Muscle of arm (tissue), 12 donors: ENCODE data around the gene ATP6V0B. TPM values are rescaled to one million over a fixed set of nuclear protein-coding genes. Genes with fewer than 3 reads are reported as not detected.

Source experiments
- DNase-seq: peaks from one replicate; pipeline ENCODE4 v3.0.0-alpha.2; 2013
- polyA plus RNA-seq, 12 donors: library from polyadenylated mRNA; unstranded; fragments of 120-200 nt; gene quantifications; one replicate each; pipeline ENCODE4 v1.2.1, GENCODE V29; 2013; ENCODE audit not compliant: insufficient read length in 12 of 12

Gene ATP6V0B
- polyA plus RNA-seq, 12 donors = 33.9 to 111 (median 42.6) TPM; not detected in 1

DNA sequence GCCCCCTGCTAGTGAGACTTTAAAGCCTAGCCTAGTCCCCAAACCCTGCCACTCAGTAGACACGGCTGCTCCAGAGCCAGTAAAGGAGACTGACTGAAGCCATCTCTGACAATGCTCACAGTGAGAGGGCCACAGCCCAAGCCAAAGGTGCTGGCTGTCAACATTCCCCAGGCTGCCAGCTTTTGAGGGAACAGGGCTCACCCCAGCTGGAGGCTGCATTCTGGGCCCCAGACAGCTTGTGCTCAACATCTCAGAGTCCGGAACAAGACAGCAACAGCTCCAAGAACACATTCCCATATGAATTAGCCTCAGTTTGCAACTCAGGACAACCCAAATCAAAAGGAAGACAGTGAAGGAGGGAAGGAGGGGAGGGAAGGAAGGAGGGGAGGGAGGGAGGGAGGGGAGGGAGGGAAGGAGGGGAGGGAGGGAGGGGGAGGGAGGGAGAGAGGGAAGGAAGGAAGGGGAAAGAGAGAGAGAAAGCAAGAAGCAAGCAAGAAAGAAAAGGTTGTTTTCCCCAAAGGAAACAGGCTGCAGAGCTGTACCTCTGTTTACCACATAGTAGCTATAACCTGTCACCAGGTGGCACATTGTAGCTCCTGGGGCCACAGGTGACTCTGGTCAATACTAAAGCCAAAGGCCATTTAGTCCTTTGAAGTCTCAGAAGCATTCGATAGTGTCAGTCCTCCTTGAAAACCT lies 35.7 kb upstream of the ATP6V0B start:
- no peak for DNase-seq

DNA sequence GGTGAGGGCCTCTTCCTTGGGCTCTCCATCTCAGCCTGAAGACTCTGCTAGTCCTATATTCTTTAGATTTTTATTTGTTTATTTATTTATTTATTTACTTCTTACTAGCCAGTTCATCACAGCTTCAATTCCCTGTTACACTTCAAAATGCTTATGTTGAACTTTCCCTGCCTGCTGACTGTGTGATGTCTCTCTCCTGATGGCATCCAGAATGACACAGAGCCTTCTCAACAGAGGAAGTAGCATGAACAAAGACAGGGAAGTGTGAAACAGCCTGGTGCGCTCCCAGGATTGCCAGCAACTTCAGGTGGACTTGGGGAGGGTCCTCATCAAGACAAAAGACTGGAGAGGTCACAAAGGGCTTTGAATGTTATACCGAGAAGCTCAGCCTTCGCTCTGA lies 32.3 kb upstream of the ATP6V0B start:
- no peak for DNase-seq

DNA sequence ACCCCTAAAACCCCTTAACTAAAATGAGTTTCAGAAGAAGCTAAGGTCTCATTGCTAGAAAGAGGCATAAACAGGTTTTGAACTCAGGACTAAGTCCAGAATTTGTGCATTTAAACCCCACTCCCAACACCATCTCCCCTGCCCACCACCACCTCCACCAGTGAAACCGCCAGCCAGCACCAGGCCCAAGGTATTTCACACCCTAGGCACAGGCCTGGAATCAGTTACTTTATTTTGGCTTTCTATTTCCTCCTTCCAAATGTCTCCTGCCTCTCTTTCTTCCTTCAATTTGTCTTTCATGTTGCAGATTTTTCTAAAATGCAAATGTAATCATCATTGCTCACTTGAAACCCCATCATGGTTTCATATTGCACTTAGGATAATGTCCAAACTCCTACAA lies 29.9 kb upstream of the ATP6V0B start:
- DNase-seq = no peak

DNA sequence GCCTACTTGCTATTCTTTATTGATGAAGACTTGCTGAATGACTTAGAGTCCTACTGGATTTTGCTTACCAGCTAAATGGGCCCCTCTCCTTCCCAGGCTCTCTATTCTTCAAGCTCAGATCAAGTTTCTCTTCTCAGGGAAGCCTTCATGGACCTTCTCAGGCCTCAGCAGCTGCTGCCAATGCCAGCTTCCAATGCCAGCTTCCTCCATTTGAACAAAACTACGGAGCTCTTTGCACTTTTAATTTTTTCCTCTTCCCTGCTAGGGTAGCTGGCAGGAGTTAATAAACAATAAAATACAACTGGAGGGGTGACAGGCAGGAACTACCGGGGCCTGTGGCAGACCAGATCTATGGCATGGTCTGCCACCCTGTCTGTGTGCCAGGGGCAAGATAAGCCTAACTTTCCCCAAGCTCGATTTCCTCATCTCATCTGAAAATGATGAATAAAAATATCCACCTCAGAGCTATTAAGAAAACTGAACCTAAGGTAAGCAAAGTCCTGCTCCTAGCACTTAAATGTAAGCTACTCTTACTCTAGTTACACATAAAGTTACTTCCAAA lies 29.0 kb upstream of the ATP6V0B start:
- DNase-seq = no peak

DNA sequence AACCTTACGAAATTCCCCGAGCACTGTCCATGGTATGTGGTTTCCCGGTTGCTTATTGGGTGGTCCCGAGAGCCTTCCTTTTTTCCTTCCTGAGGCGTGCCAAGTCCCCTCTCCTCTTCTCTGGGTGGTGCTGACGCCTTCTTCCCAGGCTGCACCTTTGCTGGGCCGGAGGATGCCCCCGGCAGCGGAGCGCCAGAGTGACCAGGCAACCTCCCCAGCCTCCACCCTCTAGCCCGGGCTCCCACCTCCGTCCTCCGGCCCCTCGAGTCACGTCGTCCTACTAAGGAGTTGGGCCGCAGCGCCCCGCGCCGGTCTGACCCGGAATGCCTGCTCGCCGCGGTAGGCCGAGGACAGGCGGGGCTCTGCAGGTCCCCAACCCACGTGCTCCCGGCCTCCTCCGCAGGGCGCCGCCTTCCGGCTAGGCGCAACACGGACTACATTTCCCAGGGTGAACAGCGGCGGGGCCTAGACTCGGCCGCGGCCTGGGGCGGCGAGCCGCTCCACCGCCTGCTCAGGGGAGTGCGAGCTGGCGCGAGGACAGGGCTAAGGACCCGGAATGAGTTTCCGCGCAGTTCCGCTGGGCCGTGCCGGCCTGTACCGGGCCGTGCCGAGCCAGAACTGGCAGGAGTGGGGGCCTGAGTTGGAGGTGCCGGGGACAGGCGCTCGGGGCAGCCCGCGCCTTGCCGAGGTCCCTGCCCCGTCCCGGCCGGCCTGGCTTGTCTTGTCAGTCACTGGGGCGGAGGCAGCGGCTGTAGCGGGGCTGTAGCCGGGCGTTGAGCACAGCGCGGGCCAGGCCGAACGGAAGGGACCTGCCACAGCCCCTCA lies 28.3 kb upstream of the ATP6V0B start, which contains the start of gene IPO13:
Gene IPO13, plus strand, starts transcription at position 715 of the 825 bp plus-strand sequence. CDS start 651 bp downstream, outside the sequence.
- peak; percentile 96 for DNase-seq

DNA sequence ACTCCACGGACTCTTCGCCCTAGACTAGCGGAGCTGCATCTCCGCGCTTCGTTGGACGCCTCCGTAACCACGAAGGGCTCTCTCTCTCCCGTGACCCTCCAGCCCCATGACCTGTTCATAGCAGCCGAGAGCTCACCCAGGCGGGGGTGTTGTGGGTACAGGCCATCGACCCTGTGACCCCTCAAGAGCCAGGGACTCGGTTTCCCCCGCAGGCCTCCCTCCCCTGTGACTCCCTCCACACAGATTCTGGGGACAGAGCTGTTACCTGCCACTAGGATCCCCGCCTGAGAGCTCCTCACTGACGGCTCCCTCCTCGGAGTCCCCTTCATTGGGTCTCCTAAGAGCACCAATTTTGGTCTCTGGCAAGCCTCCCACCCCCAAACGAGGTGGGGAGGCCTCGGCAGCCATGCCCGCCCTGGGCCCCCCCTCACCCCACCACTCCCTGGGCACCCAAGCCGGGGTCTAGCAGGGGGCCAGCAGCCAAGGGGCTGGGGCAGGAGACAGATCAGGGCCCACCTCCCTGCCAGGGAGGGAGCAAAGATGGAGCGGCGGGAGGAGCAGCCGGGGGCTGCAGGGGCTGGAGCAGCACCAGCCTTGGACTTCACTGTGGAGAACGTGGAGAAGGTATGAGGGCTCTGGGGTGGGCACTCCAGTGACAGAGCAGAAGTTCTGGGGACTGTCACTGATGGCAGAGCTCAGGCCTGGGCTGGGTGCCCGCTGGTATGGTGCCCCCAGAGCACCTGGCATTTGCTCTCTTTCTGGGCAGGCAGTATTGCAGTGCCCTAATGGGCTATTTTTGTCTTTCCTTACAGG lies 27.5 kb upstream of the ATP6V0B start:
- no peak for DNase-seq

DNA sequence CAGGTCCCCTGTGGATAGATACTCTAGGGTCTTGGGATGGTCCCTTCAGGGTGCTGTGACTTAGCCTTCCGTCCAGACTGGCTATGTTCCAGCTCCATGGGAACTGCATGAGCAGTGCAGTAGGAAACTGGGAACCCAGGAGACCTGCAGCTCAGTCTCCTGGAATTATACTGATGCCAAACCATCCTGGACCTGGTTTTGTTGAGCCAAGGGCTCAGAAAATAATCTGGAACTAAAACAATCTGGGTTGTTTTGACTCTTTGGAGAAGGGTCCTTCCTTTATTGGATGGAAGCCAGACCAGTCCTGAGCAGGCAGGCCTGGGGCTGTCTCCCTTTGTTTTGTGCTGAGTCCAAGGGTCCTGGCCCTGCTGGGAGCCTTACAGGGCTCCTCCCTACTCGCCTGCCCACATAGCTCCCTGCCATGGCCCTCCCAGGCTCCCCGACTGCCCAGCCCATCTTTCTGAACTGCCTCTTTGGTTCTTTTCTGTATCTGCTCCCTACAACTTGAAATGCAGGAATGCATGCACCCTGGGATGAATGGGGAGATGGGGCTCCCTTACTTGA lies 26.8 kb upstream of the ATP6V0B start:
- no peak for DNase-seq

DNA sequence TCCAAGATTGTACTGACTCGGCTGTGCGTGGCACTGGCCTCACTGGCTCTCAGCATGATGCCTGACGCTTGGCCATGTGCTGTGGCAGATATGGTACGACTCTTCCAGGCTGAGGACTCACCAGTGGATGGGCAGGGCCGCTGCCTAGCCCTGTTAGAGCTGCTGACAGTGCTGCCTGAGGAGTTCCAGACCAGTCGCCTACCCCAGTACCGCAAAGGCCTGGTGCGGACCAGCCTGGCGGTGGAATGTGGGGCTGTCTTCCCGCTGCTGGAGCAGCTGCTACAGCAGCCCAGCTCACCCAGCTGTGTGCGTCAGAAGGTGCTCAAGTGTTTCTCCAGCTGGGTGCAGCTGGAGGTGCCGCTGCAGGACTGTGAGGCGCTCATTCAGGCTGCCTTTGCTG lies 25.1 kb upstream of the ATP6V0B start:
- no peak for DNase-seq

DNA sequence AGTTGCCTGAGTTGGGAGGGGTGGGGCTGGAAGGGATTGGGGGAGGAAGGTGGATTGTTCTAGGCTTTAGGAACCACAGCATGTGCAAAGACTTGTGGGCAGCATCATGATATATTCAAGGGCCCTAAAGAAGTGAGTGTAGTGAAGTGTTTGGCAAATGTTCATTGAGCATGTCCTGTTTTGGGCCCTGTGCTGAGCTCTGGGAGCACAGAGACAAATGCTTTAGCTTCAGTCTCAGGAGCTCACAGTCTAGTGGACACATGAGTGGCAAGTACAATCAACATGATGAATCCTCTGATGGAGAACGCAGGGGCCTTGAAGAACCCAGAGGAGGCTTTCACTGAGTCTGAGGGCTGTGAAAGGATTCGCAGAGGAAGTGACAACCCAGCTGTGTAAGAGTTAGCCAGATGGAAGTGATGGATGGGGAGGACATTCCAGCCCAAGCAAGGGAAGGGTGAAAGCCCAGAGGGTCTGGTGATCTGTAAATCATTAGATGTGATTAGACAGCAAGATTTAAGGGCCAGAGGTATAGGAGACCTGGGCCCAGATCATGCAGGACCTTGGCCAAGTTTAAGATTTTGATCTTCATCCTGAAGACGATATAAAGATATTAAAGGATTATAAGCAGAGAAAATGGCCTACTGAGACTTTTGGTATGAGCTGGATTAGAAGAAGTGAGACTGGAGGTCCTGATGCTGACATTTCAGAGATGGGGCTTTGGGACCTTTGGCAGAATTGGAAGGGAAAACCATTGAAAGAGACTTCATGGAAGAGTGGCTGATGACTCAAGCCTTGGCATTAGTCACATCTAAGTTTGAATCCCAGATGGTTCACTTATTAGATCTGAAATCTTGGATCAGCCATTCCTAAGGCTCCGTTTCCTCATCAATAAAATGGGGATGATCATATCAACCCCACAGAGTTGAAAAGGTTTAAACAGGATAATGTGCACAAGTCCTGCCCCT lies 23.5 kb upstream of the ATP6V0B start:
- no peak for DNase-seq

DNA sequence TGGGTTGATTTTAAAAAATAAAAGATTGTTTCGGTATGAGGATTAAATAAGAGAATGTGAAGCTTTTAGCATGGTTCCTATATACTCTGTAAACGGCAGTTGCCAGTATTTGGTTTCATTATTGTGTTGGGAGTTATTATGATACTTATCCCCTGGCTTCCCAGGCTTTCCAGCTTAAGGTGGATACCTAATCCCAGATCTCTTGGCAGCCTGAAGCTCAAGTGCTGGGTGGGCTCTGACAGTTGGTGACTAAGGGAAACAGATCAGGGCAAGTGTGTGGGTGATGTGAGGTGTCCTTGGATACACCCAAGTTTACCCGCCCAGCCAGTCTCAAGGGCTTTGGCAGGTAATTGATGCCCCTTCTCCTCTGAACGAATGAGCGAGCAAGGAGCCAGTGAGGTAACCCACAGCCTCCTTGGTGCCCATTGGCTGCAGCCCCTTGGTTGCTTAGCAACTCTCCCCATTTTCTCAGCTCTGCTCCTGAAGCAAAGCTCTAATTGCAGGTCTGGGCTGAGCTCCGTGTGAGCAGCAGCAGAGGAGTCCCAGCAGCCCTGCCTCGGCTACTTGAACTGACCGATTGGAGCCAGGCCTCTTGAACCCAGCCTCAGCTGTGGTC lies 21.9 kb upstream of the ATP6V0B start:
- DNase-seq = no peak

DNA sequence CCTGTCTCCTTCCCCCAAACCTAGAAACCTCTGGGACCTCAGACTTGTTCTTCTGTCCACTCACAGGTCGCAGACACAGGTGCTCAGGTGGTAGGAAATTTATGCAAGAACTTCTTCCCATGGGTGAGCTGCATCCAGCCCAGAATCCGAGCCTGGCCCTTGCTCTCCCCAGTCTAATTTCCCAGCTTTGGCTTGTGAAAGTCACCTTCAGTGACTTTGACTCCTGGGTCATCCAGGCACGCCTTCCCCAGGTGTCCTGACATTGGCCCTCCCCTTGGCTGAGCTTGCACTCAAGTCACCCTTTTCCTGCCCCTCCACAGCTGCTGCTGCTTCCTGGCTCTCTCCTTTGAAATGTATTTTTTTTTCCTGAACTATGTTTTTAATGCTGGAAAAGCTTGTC lies 21.4 kb upstream of the ATP6V0B start:
- no peak for DNase-seq

DNA sequence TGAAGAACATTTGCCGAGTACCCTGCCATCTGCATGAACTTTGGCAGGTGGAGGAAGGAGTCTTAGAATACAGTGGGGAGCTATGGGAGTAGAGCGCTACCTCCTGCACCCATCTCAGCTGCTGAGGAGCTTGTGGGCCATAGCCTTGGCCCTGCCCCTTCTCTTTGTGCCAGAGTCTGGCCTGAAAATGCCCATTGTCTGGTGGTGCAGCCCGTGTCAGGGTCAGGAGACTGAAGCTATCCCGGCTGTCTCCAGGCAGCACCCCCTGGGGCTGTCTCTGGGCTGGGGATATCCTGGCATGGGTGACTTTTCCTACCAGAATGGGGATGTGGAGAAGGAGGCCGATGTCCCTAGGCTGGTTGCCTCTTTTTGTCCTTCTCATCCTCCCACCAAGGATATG lies 20.7 kb upstream of the ATP6V0B start:
- no peak for DNase-seq

DNA sequence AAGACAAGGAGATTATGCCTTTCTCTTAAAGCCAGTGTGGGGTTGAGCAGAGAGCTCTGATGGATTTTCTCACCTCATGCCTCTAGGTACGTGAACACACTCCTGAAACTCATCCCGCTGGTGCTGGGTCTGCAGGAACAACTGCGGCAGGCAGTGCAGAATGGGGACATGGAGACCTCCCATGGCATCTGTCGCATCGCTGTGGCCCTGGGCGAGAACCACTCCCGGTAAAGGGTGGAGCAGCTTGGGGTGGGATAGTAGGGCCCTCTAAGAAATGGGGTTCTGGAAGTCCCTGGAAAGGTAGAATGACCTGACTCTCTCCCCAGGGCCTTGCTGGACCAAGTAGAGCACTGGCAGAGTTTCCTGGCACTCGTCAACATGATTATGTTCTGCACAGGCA lies 18.5 kb upstream of the ATP6V0B start:
- DNase-seq = no peak

DNA sequence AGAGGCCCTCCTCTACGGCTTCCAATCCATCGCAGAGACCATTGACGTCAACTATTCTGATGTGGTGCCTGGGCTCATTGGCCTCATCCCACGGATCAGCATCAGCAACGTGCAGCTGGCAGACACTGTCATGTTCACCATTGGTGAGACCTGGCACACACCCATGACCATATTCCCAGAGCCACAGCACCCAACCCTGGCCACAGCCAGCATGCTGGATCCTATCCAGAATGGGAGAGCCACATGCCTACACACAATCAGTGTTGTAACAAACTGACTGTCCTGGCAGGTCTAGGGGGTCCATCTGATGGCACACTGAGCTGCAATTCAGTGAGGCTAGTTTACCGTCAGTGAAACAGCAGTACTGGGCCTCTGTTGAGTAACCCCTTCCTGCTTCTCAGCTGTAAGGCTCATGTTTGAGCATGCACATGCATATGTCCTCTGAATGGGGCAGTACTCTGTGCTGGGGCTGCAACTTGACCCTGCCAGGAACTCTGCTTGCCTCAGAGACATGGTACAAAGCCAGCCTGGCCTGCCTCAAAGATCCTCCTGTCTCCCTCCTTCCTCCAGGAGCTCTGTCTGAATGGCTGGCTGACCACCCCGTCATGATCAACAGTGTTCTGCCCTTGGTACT lies 17.2 kb upstream of the ATP6V0B start:
- DNase-seq = no peak

DNA sequence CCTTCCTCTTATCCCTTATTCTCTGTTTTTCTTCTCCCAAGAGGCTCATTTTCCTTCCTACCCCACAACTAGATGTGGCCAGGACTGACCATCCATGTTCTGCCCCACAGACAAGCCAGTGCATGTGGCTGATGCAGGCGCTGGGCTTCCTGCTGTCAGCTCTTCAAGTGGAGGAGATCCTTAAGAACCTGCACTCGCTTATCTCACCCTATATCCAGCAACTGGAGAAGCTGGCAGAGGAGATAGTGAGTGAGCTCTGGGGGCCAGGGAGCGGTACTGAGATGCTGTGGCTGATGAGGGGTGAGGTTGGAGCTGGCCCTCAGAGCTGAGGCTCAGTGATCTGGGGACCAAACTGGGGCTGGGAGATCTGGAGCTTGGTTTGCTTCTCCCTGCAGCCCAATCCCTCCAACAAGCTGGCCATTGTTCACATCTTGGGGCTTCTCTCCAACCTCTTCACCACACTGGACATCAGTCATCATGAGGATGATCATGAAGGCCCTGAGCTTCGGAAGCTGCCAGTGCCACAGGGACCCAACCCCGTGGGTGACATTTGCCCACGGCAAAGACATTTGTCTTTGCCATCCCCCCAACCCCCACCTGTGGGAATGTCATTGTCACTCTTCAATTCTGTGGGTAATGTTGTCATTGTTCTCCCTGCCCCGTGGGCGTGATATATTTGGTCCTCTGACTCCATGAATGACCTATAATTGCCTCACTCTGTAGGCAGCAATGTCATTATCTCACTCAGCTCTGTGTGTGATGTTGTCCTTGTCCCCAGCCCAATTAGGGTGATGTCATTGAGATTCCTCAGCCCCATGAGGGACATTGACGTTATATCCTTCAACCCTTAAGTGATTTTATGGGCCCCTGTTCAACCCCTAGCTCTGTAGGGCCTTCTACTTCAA lies 16.2 kb upstream of the ATP6V0B start:
- DNase-seq = no peak

DNA sequence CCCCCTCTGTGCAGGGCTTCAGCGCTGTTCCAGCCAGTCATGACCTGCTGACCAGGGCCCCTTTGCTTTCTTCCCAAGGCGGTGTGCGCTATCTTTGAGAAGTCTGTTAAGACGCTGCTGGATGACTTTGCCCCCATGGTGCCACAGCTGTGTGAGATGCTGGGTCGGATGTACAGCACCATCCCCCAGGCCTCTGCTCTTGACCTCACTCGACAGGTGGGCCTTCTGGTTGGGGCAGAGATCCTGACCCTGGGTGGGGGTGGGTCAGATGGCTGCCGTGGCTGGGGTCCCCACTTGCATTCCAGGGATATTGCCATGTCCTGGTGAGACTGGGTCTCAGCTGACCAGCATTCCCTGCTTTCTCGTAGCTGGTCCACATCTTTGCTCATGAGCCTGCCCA lies 14.0 kb upstream of the ATP6V0B start:
- no peak for DNase-seq

DNA sequence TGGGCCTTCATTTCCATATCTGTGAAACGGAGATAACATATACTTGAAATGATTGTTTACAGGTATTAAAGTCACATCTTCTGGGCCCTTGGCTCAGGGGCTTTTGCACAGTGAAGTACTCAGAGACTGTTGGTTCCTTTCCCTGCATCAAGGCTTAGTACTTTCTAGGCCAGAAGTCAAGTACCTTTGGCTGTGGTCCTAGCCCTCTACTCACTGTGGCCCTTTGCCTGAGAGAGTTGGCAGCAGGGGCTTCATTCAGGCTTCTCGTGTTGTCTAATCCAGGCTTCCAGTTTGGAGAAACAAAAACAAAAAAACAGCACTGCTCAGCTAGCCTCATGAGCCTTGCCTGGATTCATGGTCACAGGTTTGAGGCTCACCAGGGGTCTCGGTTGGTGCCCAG lies 13.1 kb upstream of the ATP6V0B start:
- no peak for DNase-seq

DNA sequence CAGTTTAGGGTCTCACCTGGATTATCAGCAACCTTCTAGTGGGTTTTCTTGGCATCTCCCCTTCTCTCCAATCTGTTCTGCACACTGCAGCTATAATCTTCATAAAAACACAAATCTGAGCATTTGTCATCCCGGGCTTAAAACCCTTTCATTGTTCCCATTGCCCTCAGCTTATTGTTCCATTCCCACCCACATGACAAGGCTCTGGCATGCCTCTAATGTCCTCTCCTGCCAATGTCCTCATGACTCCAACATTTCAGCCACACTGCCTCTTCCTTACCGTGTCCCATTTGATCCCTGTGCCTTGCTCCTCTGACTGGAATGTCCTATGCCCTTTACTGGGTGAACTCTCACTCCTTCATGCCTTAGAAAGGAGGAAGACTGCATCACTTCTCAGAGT lies 12.4 kb upstream of the ATP6V0B start:
- no peak for DNase-seq
